Retinal pigment epithelial cell (primary cell): ENCODE measurements around the gene PLTP.

ENCODE experiments used
- DNase-seq: peaks from one replicate; pipeline ENCODE4 v3.0.0-alpha.2; 2010; ENCODE audit warnings: low read depth
- H3K4me3 ChIP-seq: 2 replicates; pipeline ENCODE4 v1.5.1; 2011; ENCODE audit warnings: mild to moderate bottlenecking, low read length, control low read depth, moderate library complexity
- TF ChIP-seq, protein P1 (sequence below): conservative IDR thresholded peaks from 2 replicates; pipeline ENCODE4 v1.5.1; 2011; ENCODE audit warnings: low read depth, low read length, control low read depth, inconsistent platforms

PLTP gene

DNA sequence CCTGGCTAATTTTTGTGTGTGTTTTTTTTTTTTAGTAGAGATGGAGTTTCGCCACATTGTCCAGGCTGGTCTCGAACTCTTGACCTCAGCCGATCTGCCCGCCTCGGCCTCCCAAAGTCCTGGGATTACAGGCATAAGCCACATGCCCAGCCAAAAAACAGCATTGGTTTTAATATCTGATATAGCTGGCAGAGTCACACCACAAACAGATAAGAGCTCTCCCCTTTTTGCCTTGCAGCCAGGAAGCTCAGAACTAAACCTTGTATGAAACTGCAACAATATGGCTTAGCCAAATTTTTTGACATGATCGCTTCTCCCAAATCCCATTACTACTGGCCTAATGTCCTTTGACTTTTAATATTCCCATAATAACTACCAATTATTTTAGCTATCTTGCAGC is 59.6 kb downstream of the PLTP start:
- TF ChIP-seq, protein P1, sequence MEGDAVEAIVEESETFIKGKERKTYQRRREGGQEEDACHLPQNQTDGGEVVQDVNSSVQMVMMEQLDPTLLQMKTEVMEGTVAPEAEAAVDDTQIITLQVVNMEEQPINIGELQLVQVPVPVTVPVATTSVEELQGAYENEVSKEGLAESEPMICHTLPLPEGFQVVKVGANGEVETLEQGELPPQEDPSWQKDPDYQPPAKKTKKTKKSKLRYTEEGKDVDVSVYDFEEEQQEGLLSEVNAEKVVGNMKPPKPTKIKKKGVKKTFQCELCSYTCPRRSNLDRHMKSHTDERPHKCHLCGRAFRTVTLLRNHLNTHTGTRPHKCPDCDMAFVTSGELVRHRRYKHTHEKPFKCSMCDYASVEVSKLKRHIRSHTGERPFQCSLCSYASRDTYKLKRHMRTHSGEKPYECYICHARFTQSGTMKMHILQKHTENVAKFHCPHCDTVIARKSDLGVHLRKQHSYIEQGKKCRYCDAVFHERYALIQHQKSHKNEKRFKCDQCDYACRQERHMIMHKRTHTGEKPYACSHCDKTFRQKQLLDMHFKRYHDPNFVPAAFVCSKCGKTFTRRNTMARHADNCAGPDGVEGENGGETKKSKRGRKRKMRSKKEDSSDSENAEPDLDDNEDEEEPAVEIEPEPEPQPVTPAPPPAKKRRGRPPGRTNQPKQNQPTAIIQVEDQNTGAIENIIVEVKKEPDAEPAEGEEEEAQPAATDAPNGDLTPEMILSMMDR, result no peak
- DNase-seq, result no peak
- no peak overlapping the region for H3K4me3 ChIP-seq

DNA sequence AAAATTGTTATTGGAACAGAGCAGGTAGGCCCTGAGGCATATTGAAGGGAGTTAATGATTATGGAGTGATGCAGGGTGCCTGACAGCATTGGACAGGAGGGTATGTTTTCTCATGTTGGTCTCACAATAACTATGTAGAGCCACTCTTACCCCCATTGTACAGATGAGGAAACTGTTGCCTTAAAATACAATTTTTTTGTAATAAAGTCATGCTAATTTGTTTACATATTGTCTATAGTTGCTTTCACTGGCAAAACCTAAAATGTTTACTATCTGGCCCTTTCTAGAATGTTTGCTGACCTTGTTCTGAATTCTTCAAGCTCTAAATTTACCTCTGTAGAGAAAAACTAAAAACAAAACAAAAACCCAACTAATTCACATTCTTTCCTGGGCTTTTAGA is 60.5 kb downstream of the PLTP start:
- no peak for DNase-seq
- TF ChIP-seq, protein P1, result no peak
- H3K4me3 ChIP-seq, result no peak overlapping the region

DNA sequence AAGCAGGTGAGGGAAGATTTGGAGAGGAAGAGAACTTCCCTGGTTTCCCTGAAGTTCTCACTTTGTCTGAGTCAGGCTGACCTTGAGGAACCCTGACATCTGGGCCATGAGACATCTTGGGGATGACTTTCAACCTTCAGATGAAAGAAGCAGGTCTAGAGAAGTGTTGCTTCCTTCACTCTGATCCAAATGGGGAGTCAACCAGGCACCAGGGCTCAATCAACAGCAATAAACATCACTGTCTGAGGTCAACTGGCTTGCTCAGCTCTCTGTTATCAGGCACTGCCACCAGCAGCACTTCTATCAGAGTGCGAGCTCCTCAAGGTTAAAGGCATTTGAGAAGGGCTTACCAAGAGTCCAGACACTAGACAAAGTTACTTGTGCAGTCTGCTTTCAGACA is 61.0 kb downstream of the PLTP start:
- DNase-seq, result no peak
- TF ChIP-seq, protein P1, result no peak
- H3K4me3 ChIP-seq, result no peak overlapping the region

DNA sequence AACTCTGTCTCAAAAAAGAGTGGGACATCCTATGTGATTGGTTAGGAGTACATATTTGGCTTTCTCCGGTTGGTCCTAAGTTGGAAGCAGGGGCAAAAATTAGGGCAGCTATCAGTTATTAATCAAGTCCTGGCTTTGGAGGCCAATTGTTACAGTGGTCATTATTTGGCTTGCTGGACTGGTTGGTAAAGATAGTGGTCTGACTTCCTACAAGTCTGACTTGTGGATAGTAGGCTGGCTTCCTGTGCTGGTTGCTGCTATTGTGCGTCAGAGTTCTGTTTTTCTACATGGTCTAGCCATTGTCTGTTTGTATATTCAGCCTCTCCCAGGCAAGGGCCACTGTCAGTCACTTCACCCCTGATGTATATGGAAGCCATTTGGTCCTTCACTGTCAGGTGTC is 61.7 kb downstream of the PLTP start:
- no peak overlapping the region for H3K4me3 ChIP-seq
- TF ChIP-seq, protein P1, result no peak
- no peak for DNase-seq

DNA sequence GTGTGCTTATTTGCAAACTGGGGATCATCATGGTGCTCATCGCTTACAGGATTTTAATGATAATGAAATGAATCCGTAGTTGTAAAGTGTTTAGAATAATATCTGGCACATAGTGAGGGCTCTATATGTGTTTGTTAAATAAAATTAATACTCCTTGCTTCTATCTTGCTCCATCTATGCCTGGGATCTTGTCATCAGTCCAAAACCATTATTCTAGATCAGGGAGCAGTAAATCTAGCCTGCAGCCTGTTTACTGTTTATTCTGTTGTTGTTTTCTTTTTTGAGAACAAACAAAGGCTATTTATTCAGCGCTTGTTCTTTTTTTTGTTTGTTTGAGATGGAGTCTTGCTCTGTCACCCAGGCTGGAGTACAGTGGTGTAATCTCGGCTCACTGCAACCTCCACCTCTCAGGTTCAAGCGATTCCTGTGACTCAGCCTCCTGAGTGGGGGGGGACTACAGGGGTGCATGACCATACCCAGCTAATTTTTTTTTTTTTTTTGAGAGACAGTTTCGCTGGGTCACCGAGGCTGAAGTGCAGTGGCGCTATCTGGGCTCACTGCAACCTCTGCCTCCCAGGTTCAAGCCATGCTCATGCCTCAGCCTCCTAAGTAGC is 62.9 kb downstream of the PLTP start:
- no peak for DNase-seq
- no peak overlapping the region for H3K4me3 ChIP-seq
- TF ChIP-seq, protein P1, result no peak
